SK-MEL-5 (cell line): ENCODE data around the gene PGM1. TPM values are rescaled to one million over a fixed set of nuclear protein-coding genes. Genes with fewer than 3 reads are reported as not detected.

Experiments used
- DNase-seq: peaks from one replicate; pipeline ENCODE4 v3.0.0-alpha.2; 2016; ENCODE audit warnings: low read depth, low spot score
- in situ Hi-C: cut with HindIII; loops from 2 replicates; pipeline ENCODE4 v1.10.0; 2016; ENCODE audit warnings: low sequenced_read_pairs, high pct_unique_total_duplicates, low pct_unique_long_range_greater_than_20kb
- total RNA-seq: library from RNA; depleted of rRNA; stranded (reverse); fragments of >200 nt; shearing (Covaris generic); gene quantifications from 2 replicates; pipeline ENCODE4 v1.2.3, GENCODE V29; 2014

The PGM1 gene
- total RNA-seq, 1 experiment from 2014 or later, result 79.5 TPM

DNA sequence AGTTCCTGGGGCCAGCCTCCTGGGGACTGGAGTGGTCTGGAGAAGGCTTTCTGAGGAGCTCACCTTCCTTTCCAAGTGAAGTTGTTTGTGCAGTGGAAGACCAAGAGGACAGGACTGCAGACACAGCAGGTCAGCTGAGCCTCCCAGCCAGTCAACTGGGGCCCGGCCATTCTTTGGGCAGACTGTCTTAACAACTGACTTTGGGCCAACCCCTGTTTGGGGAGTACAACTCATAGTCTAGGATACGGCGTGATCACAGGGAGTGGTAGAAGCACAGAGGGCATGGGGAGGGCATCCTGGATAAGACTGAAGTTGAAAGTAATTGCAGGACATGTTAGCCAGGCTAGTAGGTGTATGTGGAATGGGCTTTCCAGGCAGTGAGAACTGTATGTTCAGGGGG is 50.3 kb downstream of the PGM1 start:
- DNase-seq, result no peak
- in situ Hi-C loops, result no loop called here

DNA sequence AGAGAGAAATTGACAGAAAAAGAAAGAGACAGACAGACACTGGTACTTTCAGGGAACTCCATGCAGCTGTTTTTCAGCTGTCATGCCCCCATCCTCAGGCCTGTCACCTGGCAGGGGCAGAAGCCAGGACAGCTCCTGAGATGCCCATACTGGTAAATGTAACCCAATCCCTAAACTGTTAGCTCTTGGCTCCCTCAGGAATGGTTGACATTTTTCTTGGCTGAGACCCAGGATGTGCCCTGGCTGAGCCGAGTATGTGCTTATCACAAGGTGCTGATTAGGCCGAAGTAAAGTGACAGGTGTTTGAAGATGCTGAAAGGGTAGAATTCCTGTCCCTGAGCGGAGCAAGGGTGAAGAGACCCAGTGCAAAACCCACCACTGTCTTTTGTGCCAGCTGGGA is 50.7 kb downstream of the PGM1 start:
- DNase-seq, result peak; percentile 15
- in situ Hi-C loops, result no loop called here

DNA sequence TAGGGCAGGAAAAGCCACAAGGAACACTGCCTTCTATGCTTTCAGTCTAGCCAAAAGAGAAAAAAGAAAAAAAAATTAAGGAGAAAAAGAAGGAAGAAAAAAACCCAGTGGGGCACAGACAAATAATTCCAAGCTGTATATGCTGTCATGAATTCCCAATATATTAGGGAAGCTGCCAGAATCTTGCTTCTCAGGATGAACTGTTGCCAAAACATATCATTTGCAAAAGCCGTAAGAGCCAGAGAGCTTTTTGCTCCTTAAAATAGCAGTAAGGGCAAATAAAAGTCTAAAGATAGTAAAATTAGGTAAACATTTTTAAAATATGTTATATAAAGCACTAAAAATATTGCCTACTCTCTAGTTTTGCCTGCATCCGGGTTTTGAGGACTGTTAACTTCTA is 52.1 kb downstream of the PGM1 start:
- no peak for DNase-seq
- in situ Hi-C loops, result no loop called here

DNA sequence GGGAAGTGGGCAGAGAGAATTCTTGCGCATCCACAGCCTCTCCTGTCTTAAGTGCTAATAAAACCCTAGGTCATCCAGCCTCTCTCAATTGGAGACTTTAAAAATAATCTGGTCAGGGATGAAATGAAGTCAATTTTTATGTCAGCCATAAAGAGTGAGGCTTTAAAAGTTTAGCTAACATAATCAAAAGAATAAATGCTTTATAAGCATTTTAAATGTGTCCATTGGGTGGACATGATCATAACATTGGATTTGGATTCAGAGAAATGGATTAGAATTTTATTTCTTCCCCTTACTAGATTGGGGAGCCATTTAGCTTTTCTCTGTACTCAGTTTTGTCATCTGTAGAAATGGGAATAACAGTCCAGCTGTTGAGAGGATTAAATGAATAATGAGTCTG is 55.5 kb downstream of the PGM1 start:
- no peak for DNase-seq
- in situ Hi-C loops, result no loop called here

DNA sequence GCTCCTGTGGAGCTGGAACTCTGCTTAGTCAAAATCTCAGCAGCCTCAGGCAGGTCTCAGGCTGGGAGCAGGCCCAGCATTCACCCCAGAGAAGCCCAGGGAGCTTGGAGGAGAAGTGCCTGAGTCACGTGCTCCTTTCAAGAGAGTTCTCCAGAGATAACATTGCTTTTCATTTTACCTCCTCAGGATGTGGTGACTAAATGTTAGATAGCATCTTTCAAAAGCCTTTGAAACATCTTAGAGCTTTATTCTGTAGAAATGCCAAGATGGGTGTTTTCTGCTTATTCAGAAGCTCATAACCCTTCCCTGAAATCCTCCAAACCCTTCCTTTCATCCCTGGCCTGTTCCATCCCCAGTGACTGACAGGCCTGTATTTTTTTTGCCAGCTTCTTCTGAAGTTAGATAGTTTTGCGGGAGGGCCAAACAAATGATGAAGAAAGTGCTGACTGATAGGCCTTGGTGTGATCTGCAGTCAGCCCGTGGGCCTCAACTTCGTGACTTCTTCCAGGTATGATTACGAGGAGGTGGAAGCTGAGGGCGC is 58.0 kb downstream of the PGM1 start:
- in situ Hi-C loops, result no loop called here
- DNase-seq, result no peak

DNA sequence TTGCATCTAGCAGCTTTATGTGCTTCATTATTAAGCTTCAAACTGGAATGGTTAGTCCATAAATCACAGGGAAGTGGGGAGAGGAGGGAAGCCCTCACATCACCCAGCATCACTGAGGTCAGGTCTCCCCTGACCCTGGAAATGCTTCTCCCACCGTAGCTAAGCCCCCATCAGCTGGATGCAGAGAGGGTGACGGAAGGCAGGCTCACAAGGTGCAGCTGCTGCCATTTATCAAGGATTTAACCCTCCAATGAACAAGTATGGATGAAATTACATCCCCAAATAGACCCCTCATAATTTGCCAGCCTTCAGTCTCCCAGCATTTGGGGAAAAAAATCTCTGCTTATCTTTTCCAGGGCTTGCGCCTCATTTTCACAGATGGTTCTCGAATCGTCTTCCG is 60.8 kb downstream of the PGM1 start:
- in situ Hi-C loops, result no loop called here
- no peak for DNase-seq

DNA sequence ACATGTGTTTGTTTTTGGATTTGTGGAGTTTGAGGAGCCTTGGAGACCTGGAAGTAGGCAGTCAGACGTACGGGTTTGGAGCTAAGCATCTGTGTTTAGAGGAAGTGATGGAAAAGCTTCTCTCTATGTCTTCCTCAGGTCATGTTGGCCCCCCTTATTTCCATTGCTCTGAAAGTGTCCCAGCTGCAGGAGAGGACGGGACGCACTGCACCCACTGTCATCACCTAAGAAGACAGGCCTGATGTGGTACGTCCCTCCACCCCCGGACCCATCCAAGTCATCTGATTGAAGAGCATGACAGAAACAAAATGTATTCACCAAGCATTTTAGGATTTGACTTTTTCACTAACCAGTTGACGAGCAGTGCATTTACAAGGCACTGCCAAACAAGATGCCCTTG is 66.2 kb downstream of the PGM1 start:
- in situ Hi-C loops, result no loop called here
- DNase-seq, result no peak

DNA sequence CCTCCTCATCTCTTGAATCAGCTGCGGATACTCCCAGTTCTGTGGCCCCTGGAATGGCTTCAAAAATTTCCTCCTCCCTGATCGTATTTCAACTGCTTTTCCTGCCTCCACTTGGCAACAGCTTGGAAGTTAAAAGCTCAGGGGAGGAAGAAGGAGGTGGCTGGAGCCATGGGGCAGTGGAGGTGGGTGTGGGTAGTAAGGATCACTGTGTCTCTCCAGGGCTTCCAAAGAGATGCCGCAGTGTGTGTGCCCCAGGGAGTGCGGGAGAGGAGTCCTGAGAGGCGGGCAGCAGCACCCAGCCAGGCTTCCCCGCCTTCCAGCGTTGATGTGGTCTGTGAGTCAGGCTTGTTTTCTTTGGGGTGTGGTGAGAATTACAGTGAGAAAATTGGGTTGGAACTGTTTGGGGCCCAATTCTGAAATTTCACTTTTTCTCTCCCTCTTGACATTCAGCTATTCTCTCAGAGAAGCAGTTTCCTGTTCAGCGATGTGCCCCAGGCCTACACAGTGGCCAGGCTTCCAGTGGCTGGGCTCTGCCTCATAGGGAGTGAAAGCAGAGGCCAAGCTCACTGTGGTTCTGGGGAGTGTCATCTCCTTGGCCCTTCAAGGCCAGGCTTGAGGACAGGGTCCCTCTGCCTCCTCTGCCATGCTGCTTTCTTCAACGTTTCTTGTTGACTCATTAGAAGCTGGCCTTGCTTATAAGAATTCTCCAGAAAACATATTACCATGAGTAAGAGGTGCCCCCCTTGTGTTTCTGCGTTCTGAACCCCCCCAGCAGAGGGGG is 69.0 kb downstream of the PGM1 start:
- in situ Hi-C loops, result no loop called here
- no peak for DNase-seq

DNA sequence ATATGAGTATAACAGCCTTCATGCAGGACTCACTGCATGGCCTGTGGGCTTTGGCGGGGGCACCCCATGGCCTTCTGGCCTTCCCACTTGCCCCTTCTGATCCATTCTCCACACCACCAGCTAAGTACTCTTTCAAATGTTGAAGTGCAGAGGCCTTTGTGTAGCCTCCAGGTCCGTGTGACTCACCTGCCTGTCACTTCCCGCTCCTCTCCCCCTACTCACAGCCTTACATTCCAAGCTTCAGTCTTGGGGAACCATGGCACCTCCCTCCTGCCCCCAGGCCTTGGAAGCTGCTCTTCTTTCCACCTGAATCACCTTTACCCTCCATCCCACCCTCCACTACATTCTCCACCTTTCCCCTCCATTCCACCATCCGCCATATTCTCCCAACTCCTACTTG is 69.6 kb downstream of the PGM1 start:
- in situ Hi-C loops, result no loop called here
- no peak for DNase-seq

DNA sequence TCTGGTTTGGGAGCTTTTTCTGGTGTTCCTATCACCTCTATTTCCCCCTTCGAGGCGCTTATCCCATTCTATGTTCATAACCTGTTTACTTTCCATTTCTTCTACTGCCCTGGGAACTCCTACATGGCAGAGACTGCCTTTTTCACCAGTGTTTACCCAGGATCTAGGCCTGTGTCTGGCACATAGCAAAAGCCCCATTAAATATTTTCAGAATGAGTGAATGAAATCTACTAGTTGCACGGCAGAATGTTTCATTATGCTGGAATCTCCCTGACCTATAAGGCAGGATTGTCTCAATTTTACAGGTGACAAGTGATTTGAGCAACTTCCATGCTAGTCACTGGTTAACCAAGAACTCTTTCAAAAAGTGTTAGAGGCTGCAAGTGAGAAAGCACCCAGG is 70.1 kb downstream of the PGM1 start:
- DNase-seq, result no peak
- in situ Hi-C loops, result no loop called here

DNA sequence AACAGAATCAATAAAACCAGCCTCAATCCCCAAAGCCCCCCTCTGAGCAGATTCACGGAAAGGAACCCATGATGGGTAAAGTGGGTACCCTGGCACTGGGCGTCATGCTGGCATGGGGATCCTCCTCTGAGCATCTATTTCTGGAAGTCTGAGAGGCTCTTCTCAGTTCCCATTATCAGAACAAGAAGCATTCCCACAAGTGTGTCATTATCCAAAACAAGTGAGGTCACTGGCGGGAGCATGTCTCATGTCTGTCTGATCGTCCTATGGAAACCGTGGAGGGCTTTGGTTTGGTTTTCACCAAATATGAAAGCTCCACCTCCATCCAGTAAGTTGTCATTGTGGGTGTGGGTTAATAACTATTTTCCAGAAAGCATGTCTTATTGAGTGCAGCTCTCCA is 70.7 kb downstream of the PGM1 start:
- DNase-seq, result no peak
- in situ Hi-C loops, result no loop called here

DNA sequence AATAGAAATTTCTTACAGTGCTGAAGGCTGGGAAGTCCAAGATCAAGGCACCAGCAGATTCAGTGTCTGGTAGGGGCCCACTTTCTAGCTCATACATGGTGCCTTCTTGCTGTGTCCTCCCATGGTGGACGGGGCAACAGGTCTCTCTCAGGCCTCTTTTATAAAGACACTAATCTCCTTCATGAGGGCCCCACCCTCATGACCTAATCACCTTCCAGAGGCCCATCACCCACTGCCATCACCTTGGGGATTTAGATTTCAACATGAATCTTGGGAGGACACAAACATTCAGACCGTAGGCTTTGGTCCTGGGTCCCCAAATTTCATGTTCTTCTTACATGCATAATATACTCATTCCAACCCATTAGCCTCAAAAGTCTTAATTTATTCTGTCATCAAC is 71.5 kb downstream of the PGM1 start:
- in situ Hi-C loops, result no loop called here
- DNase-seq, result no peak

DNA sequence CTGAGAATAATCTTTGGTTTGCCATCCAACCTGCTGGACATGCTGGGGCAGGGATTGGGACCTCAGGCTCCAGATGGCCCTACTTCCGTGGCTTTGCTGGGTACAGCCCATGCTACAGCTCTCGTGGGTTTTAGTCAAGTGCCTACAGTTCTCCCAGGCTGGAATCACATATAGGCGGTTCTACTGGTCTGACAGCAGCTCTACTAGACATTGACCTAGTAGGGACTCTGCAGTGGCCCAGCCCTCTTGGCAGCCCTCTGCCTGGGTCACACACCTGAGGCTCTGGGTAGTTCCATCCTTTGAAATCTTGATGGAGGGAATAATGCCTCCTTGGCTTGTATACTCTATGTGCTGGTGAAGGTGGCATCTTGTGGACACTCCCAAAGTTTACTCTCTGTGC is 72.2 kb downstream of the PGM1 start:
- no peak for DNase-seq
- in situ Hi-C loops, result no loop called here

DNA sequence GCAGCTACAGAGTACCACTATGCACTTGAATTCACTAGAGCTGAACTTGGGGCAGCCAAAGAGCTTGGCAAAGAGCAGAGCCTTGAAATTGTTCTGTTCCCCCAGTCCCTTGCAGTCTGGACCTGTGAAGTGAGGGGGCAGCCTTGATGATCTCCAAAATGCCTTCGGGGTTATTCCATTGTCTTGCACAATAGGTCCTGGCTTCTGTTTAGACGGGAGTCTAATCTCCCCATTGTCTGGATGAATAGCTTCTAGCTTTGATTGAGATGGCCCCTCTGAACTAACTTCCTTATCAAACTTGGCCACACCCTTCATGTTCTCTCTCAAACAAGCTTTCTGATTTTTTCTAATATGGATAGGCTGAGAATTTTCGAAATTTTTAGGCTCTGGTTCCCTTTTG is 72.6 kb downstream of the PGM1 start:
- DNase-seq, result no peak
- in situ Hi-C loops, result no loop called here

DNA sequence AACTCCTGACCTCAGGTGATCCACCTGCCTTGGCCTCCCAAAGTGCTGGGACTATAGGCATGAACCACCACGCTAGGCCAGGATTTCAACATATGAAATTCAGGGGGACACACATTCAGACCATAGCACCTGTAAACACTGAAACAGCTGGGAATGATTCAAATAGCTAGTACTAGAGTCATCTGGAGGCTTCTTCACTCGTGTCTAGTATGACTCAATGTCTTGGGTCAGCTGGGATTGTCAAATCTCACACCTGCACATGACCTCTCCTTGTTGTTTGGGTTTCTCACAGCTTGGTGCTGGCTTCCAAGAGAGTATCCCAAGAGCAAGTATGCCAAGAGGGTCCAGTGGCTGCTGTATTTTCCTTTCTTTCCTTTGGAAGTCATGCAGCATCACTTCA is 75.1 kb downstream of the PGM1 start:
- no peak for DNase-seq
- in situ Hi-C loops, result no loop called here

DNA sequence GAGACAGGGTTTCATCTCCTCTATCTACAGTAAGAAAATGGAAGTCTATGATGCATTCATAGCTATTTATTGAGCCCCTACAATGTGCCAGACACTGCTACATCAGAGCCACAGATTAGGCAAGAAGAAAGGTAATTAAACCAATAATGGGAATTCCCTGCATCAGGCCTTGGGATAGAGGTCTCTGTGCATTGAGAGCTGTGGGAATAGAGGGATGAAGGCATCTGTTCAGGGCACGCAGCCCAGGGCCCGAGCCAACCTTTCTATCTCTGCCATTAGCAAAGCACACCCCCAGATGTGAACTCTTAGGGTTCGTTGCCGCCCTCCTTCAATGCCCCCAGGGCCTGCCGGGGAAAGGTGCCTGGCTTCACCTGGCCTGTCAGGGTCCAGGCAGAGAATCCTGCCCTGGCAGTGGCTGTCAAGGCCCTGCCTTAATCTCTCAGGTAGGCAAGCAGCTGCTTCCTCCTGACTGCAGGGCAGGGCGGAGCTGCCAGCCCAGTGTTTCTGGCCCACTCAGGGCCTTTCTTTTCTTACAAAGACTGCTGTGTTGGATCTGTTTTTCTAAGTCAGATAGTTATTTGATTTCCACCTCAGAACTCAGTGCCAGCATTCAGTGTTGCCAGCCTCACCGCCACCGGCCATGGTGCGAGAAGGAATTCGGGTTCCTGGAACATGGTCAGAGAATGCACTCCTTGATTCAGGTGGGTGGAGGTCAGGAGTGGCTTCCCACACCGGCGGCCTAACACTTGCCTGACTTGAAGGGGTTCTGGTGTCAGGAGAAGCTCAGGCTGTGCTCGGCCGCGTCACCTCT is 76.1 kb downstream of the PGM1 start:
- in situ Hi-C loops, result no loop called here
- DNase-seq, result no peak

DNA sequence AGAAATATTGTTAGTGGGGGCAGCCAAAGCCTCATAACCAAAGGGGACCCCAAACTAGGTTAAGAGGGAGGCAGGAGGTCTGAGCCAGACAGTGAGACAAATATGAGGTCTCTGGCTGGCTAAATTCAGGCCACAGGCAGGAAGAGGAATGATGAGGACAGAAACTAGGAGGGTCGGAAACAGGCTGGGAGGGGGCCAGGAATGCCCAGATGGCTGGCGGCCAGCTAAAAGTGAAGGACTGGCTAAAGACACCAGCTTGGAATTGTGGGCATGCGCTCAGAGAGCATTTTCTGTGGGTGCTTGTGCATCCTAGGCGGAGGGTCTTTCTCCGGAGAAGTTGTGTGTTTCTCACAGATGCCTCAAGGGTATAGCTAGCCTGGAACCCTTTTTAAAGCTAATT is 77.0 kb downstream of the PGM1 start:
- DNase-seq, result no peak
- in situ Hi-C loops, result no loop called here

DNA sequence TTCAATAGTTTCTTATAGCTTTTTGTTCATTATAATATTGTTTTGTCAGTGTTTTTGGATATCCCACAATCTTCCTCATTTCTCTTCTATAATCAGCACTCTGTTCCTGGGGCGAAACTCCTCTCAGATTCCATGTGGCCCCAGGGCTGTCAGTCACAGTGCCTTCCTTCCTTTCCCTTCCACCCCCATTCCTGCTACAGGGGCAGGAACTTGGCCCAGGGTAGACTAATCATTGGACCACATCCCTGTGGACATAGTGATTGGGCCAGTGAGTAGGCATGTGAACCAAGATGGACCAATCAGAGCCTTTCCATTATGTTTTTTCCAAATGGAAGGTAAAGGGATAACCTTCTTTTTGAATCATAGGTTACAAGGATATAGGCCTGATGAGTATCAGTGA is 78.3 kb downstream of the PGM1 start:
- DNase-seq, result peak; percentile 29
- in situ Hi-C loops, result no loop called here
